Amniotic stem cell (primary cell): ENCODE results near the gene CHRM1.
"Not testable (repeated sequence)": the region's sequence is repeated elsewhere in the genome, so short reads cannot be mapped to it uniquely, and the experiment has no call there.

ENCODE experiments used
- DNase-seq: peaks from one replicate; lab custom pipeline; 2025; lab: John Stamatoyannopoulos, UW

Gene CHRM1, protein sequence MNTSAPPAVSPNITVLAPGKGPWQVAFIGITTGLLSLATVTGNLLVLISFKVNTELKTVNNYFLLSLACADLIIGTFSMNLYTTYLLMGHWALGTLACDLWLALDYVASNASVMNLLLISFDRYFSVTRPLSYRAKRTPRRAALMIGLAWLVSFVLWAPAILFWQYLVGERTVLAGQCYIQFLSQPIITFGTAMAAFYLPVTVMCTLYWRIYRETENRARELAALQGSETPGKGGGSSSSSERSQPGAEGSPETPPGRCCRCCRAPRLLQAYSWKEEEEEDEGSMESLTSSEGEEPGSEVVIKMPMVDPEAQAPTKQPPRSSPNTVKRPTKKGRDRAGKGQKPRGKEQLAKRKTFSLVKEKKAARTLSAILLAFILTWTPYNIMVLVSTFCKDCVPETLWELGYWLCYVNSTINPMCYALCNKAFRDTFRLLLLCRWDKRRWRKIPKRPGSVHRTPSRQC

DNA sequence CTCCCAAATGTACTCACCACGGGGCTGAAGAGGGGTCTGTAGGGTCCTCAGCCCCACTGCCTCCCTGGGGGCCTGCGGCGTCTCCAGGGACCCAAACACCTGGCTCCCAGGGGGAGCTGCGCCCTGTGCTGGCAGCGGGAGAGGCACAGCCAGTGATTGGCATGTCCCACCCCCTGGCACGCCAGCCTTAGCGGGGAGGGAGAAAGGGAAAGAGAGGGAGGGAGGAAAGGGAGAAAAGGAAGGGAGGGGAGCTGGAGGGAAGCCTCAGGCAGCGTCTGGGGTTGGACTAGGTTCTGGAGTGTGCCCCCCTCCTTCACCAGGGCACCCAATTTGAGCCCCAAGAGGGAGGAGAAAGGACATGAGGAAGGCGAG lies at the start of gene CHRM1:
Gene CHRM1 (minus strand): TSS at position 163 of the 372 bp plus-strand sequence. CDS start 10,263 bp downstream, outside the sequence.
- no peak for DNase-seq

DNA sequence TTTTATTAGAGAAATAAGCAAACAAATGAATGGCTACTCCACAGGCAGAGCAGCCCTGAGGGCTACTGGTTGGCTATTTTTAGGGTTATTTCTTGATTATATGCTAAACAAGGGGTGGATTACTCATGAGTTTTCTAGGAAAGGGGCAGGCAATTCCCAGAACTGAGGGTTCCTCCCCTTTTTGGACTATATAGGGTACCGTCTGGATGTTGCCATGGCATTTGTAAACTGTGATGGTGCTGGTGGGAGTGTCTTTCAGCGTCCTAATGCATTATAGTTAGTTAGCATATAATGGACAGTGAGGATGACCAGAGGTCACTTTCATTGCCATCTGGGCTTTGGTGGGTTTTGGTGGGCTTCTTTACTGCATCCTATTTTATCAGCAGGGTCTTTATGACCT lies 44.4 kb upstream of the CHRM1 start:
- DNase-seq: no peak

DNA sequence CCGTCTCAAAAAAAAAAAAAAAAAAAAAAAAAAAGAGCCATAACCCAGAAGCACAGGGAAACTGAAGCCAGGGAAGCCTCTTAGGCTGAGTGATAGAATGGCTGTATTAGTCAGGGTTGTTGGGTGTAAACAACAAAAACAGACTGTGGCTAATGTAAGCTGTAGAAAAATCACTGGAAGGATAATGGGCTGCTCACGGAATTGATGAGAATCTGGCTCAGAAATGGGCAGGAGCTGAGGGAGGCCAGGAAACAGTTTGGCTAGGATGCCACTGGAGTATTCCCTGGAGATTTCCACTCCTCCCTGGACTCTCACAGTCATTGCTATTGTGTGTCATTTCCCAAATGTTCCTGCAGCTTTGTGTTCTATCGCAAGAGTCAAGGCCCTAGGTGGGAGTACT lies 41.2 kb upstream of the CHRM1 start:
- no peak for DNase-seq

DNA sequence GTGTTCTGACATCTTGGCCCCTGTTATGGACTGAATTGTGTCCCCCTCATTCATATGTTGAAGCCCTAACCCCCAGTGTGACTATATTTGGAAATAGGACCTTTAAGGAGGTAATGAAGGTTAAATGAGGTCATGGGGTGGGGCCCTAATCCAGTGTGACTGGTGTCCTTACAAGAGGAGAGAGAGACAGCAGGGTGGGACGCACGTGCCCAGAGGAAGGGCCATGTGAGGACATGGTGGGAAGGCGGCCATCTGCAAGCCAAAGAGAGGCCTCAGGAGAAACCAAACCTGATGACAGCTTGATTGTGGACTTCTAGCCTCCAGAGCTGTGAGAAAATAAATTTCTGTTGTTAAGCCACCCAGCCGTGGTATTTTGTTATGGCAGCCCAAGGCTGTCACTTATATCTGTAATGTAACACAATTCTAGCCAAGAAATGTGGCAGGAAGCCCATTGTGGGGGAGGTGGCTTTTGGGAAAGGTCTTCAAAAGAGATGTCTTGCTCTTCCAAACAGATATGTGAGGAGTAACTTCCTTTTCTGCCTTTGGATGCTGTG lies 39.9 kb upstream of the CHRM1 start:
- no peak for DNase-seq

DNA sequence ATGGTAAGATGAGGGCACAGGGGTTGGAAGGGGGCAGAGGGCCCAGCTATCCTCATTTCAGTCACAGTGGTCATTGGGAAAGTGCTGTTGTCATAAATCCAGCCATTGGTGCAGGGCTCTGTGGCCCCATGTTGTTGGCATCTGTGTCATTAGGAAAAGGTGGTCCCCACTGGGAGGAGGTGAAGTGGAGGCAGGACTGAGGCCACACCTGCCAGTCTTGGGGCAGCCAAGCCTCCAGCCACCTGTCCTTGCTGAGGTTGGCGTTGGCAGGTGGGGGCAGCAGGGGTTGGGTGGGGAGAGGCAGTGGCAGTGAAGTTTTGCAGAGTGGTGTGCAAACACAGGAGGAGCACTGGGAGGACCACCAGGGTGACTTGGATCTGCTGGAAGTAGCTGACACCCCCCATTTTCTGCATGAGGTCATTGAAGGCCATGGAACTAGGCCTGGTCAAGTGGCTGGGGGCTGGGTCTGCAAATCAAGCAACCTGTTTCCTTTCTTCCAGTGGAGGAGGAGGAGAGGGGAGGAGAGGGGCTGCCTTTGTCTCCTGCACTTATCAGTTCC lies 38.3 kb upstream of the CHRM1 start:
- DNase-seq: no peak

DNA sequence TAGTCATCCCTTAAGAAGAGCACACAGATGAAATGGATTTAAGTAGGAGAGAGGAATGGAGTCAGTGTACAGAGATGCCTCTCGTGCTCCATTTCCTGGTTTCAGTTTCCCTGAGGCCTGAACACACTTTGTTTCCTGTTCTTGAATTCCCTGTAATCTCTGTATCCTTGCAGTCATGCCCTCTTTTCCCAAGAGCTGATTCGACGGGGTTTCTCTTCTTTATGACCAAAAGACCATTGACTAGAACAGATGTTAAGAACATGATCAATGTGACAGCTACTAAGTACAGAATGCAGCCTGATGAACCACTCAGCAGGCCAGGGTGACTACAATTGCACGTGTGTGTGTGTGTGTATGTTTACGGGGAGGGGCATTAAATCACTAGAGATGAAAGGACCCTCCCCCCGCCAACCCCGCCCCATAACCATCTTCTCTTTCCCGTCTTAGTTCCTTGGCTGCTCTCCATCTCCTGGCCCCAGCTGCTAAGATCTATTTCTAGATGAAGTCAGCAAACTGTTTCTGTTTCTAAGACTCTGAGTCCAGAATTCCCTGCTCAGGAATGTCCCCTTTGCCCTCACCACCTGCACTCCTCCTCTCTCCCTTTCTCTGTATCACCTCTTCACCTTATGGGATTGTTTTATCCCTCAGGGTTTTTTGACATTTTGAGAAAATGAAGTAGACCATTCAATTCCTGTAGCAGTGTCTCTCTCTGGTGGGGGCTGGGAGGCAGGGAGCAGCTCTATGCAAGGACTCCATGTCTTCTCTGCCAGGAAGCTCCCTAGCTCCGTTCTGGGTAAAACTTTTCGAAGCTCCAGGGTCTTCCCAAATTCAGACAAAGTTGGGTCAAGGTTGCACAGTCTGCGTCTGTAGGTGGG lies 37.6 kb upstream of the CHRM1 start:
- no peak for DNase-seq

DNA sequence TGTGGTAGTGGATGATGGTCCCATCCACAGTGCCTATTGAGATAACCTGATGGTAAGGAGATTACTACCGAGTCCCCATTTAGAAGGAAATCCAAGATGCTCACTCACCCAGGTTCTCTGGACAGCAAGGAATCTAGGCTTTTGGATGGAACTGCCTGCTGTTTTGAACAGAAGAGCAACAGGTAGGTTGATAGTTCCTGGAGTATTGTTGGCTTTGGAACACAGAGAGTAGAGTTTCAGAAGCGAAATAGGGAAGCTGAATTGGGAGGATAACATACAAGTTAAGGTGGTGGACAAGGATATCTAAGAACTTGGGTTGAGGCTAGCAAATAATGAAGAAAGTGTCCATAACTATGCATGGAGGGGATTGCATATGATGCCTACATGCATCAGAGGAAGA lies 36.0 kb upstream of the CHRM1 start:
- DNase-seq: no peak

DNA sequence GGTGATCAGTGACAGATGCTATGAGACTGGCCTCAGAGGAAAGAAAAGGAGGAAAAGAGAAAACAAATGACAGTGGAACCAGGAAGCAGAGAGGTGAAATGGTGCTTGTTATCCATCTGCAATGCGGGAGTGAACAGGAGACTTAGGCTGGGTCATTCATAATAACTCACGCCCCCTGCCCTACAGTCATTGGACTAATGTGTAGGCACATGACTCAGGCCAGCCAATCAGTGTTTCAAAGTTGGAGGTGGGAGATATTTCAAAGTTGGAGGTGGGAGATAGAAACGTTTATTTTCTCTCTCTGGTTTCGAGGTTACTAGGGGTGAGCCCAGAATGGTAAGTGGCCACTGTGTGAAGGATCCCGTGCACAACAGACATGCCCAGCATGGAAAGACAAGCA lies 33.3 kb upstream of the CHRM1 start:
- no peak for DNase-seq

DNA sequence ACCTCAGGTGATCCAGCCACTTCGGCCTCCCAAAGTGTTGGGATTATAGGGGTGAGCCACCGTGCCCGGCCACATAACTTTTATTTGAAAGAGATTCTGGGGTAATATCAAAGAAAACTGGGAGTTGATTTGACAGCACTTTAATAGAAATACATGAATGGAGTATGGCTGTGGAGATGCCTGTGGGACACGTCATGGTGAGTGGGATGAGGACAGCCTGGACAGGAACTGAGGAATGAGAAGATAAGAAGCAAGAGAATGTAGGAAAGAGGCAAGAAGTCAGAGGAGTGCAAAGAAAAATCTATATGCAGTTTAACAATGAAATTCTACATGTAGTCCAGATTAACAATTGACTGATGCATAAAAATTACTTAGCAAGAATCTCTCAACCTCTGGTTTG lies 32.6 kb upstream of the CHRM1 start:
- no peak for DNase-seq

DNA sequence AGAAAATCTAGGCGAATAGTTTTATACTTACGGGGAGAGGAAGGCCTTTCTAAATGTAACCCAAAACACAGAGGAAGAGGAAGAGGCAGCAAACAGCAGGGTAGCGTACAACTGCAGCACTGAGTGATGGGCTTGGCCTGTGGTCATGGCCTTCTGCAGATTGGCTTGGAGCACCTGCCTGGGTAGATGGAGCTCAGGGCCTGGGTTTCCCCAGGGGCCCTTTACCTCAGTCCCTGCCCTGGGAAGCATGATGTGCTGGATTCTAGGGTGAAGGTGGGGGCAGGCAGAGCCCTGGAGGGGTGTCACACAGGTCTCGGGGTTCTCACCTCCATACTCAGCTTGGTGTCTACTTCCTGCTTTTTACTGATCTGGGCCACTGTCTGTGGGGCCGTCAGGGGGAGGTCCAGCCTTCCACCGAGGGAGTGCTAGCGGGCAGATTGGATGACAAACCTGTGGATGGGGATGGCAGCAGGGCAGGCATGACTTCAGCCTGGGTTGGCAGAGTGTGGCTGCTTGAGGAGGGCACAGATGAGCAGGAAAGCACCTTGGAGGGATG lies 27.7 kb upstream of the CHRM1 start:
- DNase-seq: no peak

DNA sequence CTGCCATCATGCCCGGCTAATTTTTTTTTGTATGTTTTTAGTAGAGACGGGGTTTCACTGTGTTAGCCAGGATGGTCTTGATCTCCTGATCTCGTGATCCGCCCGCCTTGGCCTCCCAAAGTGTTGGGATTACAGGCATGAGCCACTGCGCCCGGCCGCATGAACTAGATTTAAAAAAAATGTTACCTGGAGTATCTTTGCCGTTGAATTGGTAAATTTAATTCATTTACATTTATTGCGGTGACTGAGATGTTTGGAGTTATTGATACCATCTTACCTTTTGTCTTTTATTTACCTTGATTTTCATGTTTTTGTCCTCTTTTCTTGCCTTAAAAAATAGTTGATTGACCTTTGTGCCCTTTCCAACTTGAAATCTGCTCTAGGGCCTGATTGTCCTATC lies 24.4 kb upstream of the CHRM1 start:
- DNase-seq: not testable (repeated sequence)

DNA sequence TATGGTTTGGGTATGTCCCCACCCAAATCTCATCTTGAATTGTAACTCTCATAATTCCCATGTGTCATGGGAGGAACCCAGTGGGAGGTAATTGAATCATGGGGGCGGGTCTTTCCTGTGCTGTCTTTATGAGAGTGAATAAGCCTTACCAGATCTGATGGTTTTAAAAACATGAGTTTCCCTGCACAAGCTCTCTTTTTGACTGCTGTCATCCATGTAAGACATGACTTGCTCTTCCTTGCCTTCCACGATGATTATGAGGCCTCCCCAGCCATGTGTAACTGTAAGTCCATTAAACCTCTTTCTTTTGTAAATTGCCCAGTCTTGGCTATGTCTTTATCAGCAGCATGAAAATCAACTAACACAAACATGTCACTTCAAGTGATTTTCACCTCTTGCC lies 16.4 kb upstream of the CHRM1 start:
- not testable (repeated sequence) for DNase-seq

DNA sequence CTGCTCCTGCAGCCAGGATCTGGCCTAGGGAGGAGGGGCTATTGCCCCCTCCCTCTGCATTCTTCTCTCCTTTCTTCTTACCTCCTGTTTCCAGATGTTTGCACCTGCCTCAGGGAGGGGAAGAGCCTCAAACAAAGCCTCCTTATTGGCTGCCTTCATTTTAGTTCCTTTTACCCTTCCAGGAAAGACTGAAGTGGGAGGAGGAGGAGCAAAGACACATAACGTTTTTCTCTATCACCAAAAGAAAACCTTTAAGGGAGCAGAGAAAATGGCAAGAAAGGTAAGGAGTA lies 13.3 kb upstream of the CHRM1 start:
- DNase-seq: no peak

DNA sequence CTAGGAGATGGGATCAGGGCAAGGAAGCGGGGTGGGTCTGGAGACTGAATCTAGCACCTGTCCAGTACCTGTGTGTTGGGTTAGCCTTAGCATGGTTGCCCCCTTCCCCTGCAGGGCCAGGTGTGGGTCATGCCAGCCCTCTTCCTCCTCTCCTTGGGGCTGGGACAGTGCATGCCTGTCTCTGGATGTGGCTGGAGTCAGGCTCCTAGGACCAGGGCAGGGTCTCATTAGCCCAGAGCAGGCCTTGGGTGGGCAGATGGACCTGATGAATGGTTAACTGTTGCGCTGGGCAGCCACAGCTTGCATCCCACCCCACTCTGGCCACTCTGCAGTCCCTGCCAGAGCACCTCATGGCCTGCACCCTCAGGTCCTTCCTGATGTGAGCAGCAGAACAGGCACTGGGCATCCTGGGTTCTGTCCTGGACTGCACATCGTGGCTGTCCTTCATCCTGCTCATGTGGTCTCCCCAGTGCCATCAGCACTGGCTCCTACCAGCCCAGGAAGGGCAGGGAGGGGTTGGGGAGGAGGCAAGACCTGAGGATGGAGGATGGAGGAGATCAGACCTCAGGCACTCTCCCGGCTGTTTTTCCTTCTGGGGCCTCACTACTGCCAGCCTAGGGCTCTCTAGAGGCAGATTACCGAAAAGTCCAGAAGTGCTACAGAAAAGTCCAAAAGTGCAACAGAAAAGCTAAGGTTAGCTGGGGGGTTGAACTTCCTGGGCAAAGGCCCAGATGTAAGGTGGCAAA lies 12.8 kb upstream of the CHRM1 start:
- DNase-seq: no peak

DNA sequence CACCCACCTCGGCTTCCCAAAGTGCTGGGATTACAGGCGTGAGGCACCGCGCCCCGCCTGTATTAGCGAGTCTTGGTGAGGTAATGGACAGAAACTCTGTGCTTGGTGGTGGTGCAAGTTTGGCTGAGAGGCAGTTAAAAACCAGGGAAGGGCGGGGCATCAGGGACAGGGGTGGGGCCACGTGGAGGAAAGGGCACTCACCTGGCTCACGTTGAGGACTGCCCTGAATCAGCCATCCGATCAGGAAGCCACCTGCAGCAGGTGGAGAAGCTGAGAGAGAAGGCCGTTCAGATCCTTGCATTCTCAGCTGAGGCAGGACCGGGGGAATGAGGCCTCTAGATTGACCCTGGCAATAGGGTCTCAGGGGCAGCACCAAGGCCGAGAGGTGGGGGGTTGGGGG lies 12.1 kb upstream of the CHRM1 start:
- no peak for DNase-seq

DNA sequence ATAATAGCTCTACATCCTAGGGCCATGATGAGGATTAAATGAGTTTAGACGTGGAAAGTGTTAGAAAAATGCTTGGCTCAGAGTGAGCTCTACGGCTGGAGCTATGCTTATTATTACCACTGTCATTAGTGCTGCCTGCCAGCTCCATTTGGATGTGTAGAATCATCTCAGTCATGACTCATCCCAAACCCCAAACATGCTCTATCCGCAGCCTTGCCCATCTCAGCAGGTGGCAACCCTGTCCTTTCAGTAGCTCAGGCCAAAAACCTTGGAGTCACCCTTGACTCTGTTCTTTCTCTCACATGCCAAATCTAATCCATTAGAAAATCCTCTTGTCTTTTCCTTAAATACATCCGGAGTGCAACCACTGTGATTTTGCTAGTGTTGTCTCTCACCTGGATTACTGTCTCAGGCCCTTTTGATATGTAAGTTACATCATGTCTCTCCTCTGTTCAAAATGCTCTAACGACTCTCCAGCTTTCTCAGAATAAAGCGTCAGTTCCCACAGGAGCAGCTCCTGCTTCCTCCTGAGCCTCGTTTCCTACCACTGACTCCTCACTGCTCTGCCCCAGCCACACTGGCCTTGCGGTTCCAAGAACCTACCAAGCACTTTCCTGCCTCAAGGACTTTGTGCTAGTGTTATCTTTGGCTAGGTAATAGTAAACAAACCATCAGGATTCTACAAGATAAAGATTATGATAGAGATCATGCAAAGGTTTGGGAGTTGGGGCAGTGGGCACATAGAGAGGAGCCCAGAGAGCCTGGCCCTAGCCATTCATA lies 10.5 kb upstream of the CHRM1 start:
- DNase-seq: no peak

DNA sequence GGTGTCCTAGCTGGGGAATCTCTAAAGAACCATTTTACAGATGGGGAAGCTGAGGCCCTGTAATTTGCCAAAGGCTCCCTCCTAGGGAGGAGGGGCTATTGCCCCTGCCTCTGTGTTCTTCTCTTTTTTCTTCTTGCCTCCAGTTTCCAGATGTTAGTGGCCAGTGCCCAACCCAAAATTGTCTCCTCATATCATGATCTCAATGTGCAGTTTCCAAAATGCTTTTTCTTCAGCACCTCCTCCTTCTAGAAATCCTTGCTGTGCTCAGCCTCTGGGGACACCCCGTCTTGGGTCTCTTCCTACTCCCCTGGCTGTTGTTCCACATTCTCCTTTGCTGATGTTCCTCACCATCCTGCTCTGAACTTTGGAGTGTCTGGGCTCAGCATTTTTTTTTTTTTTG lies 9.5 kb upstream of the CHRM1 start:
- DNase-seq: no peak

DNA sequence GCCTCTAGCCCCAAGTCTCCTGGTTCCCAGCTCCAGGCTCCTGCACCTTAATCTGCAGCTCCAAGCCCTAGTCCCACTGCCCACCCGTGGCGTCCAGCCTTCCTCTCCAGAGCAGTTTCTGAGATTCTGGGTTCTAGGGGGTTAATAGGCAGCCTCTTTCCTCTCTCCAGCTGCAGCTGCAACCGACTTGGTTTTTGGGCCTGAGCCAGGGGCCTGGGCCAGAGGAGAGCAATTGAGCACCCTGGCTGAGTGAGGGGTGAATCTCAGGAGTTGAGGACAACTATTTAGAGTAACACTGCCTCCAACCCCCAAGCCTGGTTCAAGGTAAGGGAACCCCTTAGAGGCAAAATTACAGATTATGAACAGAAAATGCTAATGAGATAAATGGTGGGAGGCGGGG lies 9.0 kb upstream of the CHRM1 start:
- DNase-seq: no peak

DNA sequence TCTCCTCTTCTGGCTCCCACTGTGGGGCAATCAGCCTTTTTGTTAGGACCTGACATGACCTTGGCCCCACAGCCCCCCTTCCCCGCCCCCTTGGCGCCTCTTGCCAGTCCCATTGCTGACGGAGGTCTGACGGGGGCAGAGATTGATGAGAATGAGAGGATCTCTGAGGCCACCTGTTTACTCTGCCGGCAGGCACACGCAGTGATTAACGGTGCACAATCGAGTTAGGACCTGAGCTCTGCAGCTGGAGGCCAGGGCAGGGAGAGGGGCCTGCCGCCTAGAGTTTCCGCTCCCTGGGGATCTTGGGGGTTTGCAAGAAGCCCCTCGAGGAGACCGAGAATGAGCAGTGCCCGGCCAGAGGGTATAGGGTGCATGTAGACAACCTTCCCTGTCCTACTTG lies 6.8 kb upstream of the CHRM1 start:
- no peak for DNase-seq

DNA sequence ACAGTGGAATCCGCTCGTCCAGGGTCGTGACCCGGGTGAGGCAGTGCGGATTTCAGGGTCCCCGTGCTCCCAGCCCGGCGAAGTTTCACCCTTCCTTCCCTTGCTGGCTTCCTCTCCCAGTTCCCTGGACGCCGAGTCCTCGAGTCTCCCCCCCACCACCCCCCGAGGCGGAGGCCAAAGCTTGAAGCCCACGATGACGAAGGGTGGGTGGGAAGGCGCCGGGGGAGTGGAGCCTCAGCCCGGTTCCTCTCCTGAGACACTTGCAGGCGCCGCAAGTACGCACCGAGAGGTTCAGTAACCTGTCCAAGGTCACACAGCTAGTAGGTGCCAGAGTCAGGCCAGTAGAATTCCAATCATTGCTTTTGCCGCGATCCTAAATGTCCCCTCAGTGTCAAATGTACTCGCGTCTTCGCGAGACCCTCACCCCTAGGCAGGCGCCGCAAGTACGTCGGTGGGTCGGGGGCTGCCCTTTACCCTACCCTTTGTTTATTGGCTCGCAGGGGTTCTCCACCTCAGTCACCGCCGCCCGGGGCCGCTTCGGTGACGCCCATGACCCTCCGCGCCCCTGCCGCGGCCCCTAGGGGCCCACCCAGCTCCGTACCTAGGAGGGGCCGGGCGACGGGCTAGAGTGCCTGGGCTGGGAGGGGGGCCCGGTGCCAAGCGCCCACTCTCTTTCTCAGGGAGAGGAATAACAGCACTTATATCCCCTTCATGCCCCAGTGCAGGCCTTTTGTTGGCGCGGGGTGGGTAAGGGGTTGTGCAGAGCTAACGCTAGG lies 5.7 kb upstream of the CHRM1 start:
- DNase-seq: no peak
